HG02852 (cell line): ENCODE measurements around the gene ZSWIM5.
"Not testable (repeated sequence)": the region's sequence is repeated elsewhere in the genome, so short reads cannot be mapped to it uniquely, and the experiment has no call there.

Source experiments
- ATAC-seq: cut with Tn5 transposase; IDR thresholded peaks from one replicate; pipeline ENCODE4 v1.9.1; 2021; ENCODE audit warnings: mild to moderate bottlenecking, moderate library complexity; ENCODE audit not compliant: unreplicated experiment

The ZSWIM5 gene

DNA sequence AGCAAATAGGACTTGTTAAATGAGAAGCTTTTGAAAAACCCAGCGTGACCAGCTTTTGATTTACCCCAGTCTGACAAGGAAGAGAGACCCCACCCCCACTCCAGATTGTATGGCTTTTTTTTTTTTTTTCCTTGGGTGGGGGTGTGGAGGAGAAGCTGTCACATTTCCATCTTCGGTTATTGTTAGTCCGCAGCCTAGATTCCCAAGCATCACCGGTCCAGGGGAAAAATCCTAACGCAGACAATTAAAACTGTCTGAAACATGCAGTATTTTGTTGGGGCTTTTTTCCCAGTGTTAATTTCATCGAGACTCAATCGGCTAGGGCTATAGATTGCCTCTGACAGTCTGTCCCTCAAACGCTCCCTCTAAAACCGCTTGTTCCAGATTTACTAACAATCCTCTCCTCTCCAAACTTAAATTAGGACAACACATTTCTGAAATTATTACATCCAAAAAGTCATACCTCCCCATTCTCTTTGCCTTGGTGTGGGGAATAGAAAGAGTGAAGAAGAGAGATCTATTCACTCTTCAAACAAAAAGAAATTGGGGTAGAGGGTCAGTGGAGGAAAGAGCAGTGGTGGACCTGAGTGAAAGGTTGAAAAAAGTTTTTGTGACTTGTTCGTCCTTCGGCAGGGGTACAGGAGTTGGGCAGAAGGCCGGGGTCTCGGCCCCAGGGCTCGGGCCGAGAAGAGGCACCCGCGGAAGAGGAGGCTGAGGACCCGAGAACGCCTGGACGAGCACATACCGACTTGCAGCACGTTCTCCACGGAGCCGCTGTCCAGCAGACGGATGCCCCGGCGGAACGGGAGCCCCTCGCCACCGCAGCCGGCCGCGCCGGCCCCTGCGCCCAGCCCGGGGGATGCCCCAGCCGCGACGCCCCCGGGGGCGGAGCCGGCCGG lies 1.1 kb downstream of the ZSWIM5 start:
- peak; percentile 29 for ATAC-seq

GRCh38 chr1:45200906-45201500 lies 5.4 kb downstream of the ZSWIM5 start:
- no peak for ATAC-seq

DNA sequence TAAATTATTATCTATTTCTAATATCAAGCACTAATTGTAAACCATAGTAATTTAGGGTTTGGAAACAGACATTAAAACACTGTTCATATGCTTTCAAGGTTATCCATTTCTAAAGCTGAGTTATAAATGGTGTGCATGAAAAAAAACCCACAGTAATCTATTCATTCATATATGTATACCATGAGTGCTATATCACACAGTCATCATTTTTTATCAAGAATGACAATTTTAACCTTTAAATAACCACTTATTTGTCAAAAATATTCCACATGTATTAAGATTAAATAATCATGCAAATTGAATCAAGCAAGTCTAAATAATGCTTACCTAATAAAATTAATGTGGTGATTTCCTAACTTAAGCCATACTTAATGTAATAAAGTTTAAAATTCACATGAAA lies 6.0 kb downstream of the ZSWIM5 start:
- ATAC-seq = no peak

DNA sequence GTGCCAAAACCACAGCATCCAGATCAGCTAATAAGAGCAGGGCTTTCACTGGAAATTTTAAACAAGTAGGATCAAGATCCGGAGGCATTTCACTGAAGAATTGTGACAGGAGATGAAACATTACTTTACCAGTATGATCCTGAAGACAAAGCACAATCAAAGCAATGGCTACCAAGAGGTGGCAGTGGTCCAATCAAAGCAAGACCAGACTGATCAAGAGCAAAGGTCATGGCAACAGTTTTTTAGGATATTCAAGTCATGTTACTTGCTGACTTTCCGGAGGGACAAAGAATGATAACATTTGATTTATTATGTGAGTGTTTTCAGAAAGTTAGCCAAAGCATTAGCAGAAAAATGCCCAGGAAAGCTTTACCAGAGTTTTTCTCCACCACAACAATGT lies 8.2 kb downstream of the ZSWIM5 start:
- no peak for ATAC-seq

DNA sequence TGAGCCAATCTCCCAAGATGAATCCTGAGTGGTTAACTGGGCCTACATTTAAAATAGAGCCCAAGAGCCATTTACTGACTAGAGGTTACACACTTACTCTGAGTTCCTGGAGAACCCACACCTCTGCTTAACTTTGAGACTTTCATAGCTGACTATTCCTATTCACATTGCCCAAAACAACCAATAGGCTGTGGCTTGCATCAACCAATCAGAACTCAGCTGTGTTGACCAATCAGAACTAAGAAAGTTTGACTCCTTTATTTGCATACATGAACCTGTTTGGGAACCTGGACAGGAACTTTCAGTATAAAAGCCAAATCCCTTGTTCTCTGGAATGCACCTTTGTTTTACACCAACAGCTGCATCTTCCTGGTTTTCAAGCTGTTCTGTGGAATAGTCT lies 9.5 kb downstream of the ZSWIM5 start:
- ATAC-seq = no peak

- no peak for ATAC-seq
Measured at GRCh38 chr1:45191418-45191783, 15.0 kb downstream of the ZSWIM5 start.

GRCh38 chr1:45187725-45188124 lies 18.7 kb downstream of the ZSWIM5 start:
- ATAC-seq = no peak

- ATAC-seq = not testable (repeated sequence)
Measured at GRCh38 chr1:45179918-45180519, 26.4 kb downstream of the ZSWIM5 start.

DNA sequence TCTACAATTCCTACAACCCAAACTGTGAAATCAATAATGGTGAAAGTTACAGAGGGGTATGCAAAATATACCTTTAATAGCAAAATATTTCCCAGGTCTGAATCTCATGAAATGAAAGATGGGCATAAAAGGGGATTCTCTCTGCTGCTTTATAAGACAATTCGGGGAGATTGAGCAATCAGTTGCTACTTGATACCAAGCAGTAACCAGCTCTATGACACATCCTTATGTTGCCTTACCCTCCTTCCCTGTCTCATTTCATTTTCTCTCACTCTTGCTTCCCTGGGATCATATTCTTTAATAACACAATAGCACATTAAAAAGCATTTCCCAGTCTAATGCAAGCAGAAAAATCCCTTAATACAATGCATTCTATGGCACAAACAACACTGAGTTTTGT lies 29.0 kb downstream of the ZSWIM5 start:
- ATAC-seq = no peak

GRCh38 chr1:45172764-45173163 lies 33.6 kb downstream of the ZSWIM5 start:
- no peak for ATAC-seq

- ATAC-seq = no peak
Measured at GRCh38 chr1:45172005-45172404, 34.4 kb downstream of the ZSWIM5 start.

DNA sequence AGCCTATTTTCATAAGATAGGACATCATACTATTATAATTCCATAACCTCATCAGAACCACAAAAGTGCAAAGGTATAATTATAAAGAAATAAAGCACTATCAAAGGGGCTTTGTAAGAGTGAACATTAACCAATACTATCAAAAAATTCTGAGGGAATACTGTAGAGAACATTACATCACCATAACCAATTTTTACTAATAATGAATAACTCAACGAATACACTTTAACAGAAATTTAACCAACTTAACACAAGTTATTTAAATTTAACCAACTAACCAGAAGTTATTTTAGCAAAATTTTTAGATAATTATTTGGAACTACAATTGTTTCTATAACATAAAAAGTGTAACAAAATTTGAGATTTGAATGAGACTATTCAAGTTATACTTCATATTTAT lies 34.8 kb downstream of the ZSWIM5 start:
- no peak for ATAC-seq

DNA sequence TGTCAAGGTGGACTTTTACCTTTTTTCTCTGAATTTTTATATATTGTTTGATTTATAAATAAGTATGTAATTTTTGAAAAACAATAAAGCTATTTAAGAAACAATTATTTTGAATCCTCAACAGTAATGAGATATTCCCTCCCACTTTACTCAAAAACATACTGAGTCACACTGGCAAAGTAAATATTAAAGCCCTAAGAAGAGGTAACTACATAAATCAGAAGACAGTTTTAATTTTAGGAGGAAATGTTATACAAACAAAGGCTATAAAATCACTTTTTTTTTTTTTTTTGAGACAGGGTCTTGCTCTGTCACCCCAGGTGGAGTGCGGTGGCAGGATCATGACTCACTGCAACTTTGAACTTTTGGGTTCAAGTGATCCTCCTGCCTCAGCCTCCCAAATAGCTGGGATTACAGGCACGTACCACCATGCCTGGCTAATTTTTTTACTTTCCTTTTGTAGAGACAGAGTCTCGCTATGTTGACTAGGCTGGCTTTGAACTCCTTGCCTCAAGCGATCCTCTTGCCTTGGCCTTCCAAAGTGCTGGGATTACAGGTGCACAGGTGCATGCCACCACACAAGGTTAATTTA lies 36.2 kb downstream of the ZSWIM5 start:
- no peak for ATAC-seq

- ATAC-seq = not testable (repeated sequence)
Measured at GRCh38 chr1:45167947-45168346, 38.5 kb downstream of the ZSWIM5 start.

DNA sequence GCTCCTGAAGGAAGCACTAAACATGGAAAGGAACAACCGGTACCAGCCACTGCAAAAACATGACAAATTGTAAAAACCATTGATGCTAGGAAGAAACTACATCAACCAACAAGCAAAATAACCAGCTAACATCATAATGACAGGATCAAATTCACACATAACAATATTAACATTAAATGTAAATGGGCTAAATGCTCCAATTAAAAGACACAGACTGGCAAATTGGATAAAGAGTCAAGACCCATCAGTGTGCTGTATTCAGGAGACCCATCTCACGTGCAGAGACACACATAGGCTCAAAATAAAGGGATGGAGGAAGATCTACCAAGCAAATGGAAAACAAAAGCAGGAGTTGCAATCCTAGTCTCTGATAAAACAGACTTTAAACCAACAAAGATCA lies 42.1 kb downstream of the ZSWIM5 start:
- not testable (repeated sequence) for ATAC-seq

DNA sequence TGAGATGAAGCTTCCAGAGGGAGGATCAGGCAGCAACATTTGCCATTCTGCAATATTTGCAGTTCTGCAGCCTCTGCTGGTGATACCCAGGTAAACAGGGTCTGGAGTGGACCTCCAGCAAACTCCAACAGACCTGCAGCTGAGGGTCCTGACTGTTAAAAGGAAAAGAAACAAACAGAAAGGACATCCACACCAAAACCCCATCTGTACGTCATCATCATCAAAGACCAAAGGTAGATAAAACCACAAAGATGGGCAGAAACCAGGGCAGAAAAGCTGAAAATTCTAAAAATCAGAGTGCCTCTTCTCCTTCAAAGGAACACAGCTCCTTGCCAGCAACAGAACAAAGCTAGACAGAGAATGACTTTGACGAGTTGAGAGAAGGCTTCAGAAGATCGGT lies 43.3 kb downstream of the ZSWIM5 start:
- not testable (repeated sequence) for ATAC-seq

DNA sequence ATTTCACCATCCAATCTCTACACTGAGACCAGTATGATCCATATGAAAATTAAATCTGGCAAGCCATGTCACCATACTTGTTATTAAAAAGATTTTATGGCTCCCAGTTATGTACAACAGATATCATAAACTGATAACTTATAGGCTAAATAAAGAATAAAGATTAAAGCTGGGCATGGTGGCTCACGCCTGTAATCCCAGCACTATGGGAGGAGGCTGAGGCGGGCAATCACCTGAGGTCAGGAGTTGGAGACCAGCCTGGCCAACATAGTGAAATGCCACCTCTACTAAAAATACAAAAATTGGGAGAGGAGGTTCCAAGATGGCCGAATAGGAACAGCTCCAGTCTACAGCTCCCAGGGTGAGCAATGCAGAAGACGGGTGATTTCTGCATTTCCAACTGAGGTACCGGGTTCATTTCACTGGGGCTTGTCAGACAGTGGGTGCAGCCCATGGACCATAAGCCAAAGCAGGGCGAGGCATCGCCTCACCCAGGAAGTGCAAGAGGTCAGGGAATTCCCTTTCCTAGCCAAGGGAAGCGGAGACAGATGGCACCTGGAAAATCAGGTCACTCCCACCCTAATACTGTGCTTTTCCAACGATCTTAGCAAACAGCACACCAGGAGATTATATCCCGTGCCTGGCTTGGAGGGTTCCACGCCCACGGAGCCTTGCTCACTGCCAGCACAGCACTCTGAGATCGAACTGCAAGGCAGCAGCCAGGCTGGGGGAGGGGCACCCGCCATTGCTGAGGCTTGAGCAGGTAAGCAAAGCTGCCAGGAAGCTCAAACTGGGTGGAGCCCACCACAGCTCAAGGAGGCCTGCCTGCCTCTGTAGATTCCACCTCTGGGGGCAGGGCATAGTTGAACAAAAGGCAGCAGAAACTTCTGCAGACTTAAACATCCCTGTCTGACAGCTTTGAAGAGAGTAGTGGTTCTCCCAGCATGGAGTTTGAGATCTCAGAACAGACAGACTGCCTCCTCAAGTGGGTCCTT lies 44.1 kb downstream of the ZSWIM5 start:
- ATAC-seq = not testable (repeated sequence)

DNA sequence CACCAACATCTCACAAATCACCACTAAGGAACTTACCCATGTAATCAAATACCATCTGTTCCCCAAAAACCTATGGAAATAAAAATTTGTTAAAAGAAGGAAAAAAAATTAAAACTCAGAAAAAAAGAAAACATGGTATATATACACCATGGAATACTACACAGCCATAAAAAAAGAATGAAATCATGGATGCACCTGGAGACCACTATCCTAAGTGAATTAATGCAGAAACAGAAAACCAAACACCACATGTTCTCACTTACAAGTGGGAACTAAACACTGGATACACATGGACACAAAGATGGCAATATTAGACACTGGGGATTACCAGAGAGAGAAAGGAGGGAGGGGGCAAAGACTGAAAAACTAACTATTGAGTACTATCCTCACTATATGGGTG lies 50.4 kb downstream of the ZSWIM5 start:
- ATAC-seq = no peak

- no peak for ATAC-seq
Measured at GRCh38 chr1:45155423-45155822, 51.0 kb downstream of the ZSWIM5 start.

DNA sequence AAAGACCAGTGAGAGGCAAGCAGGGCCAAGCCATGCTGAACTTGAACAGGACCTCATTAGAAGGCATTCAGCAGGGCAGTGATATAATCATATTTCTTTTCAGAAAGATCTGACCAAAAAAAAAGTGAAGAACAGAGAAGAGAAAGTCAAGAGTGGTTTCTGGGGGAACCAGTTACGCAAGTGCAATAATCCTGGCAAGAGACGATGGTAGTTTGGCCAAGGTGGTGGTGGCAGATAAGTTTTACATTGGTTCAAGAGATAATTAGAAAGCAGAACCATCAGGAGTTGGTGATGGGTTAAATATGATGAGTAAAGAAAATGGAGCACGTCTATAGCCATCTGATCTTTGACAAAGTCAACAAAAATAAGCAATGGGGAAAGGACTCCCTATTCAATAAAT lies 54.3 kb downstream of the ZSWIM5 start:
- ATAC-seq = no peak
